ENCODE results near the gene NANOS3. TPM values are rescaled to one million over a fixed set of nuclear protein-coding genes. Genes with fewer than 3 reads are reported as not detected.
A peak's percentile ranks its signal among the peaks of the same experiment; 100 is the strongest.

NANOS3 gene
- total and polyA plus RNA-seq, 9 of the 15 experiments (the other 6 are each of a cell fraction or from before 2014, with no cell fraction given), result not detected

DNA sequence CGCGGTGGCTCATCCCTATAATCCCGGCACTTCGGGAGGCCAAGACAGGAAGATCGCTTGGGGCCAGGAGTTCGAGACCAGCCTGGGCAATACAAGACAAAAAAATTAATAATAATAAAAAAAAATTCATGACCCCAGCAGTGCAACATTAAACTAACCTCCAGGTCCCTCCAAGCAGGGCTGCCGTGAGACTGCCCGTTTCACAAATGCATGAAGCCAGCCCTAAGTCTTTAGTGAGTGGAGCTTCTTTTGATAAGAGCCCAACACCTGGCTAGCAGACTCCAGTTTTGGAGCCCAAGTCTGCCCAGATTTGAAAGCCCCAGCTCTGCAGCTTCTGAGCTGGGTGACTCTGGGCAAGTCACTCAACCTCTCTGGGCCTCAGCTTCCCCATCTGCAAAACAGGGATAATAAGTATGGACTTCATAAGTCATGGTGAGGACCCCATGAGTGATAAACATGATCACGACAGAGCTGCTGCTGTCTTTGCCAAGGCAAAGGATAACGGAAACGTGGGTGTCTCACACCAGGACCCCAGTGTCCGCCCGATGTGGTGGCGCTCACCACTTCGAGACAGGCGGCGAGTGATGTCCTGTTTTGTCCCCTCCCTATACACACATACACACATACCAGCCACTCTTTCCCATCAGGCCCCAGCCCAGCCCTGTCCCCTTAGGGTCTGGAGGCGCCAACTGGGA lies 38.4 kb upstream of the NANOS3 start (continued):
- TF ChIP-seq PRPF4 (IDR thresholded peaks at IDR 0.05; ENCODE audit: insufficient read depth, low read depth, low read length, poor library complexity, severe bottlenecking) (no peak), ZC3H4 (CRISPR knock-in tag; IDR thresholded peaks at IDR 0.05; ENCODE audit: borderline replicate concordance) (0 out of 2 replicates have a peak, but pooled peaks have one; percentile 54), ZSCAN29 (IDR thresholded peaks at IDR 0.05) (no peak), SMARCA4 (IDR thresholded peaks at IDR 0.05) (no peak; the same call in 1 of the 2 replicates), MEF2D (tag; conservative IDR thresholded peaks at IDR 0.05; ENCODE audit: low read depth) (no peak), ZNF586 (CRISPR knock-in tag; conservative IDR thresholded peaks at IDR 0.05) (no peak), SNRNP70 (optimal IDR thresholded peaks at IDR 0.05; ENCODE audit: low read depth, low read length) (no peak), KLF13 (tag; IDR thresholded peaks at IDR 0.05; ENCODE audit: borderline replicate concordance, low read depth) (no peak), CTBP1 (IDR thresholded peaks at IDR 0.05; ENCODE audit: borderline replicate concordance) (peak; percentile 46; the same call in 1 of the 2 replicates), ILF3 (IDR thresholded peaks at IDR 0.05; ENCODE audit: borderline replicate concordance) (no peak), ARNT (IDR thresholded peaks at IDR 0.05) (no peak), HMG20A (CRISPR knock-in tag; conservative IDR thresholded peaks at IDR 0.05) (no peak), ATF1 (CRISPR knock-in tag; IDR thresholded peaks at IDR 0.05) (no peak), ATF1 (tag; IDR thresholded peaks at IDR 0.05) (no peak; the same call in 1 of the 2 replicates), GATA2 (CRISPR knock-in tag; IDR thresholded peaks at IDR 0.05) (no peak), PCBP2 (IDR thresholded peaks at IDR 0.05; ENCODE audit: low read depth, low read length, poor library complexity, severe bottlenecking) (no peak), RAD21 (CRISPR knock-in tag; conservative IDR thresholded peaks at IDR 0.05 in 1 of 2, IDR thresholded peaks at IDR 0.05 in 1 of 2) (no peak), ZNF274 (IDR thresholded peaks at IDR 0.05; ENCODE audit: borderline replicate concordance, low read depth, low read length) (no peak), CEBPG (CRISPR knock-in tag; IDR thresholded peaks at IDR 0.05) (no peak), CEBPG (tag; conservative IDR thresholded peaks at IDR 0.05 in 1 of 2, IDR thresholded peaks at IDR 0.05 in 1 of 2) (no peak), MECOM (CRISPR knock-in tag; IDR thresholded peaks at IDR 0.05) (0 out of 2 replicates have a peak, but pooled peaks have one; percentile 7), CREB1 (IDR thresholded peaks at IDR 0.05) (no peak), CREB1 (CRISPR knock-in tag; IDR thresholded peaks at IDR 0.05) (0 out of 2 replicates have a peak, but pooled peaks have one; percentile 4), TEAD1 (CRISPR knock-in tag; IDR thresholded peaks at IDR 0.05) (peak in 1 of 2 experiments; percentile 66; a peak in 1 of 4 replicates), ZFP1 (CRISPR knock-in tag; IDR thresholded peaks at IDR 0.05) (no peak), RUNX1 (IDR thresholded peaks at IDR 0.05; ENCODE audit: low read depth) (no peak)
- TF ChIP-seq, protein P1, sequence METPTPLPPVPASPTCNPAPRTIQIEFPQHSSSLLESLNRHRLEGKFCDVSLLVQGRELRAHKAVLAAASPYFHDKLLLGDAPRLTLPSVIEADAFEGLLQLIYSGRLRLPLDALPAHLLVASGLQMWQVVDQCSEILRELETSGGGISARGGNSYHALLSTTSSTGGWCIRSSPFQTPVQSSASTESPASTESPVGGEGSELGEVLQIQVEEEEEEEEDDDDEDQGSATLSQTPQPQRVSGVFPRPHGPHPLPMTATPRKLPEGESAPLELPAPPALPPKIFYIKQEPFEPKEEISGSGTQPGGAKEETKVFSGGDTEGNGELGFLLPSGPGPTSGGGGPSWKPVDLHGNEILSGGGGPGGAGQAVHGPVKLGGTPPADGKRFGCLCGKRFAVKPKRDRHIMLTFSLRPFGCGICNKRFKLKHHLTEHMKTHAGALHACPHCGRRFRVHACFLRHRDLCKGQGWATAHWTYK (CRISPR knock-in tag; IDR thresholded peaks at IDR 0.05), result no peak
- TF ChIP-seq, protein P2, sequence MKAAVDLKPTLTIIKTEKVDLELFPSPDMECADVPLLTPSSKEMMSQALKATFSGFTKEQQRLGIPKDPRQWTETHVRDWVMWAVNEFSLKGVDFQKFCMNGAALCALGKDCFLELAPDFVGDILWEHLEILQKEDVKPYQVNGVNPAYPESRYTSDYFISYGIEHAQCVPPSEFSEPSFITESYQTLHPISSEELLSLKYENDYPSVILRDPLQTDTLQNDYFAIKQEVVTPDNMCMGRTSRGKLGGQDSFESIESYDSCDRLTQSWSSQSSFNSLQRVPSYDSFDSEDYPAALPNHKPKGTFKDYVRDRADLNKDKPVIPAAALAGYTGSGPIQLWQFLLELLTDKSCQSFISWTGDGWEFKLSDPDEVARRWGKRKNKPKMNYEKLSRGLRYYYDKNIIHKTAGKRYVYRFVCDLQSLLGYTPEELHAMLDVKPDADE (conservative IDR thresholded peaks at IDR 0.05; ENCODE audit: control insufficient read depth, low read depth, low read length), result no peak
- TF ChIP-seq, protein P3, sequence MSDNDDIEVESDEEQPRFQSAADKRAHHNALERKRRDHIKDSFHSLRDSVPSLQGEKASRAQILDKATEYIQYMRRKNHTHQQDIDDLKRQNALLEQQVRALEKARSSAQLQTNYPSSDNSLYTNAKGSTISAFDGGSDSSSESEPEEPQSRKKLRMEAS (CRISPR knock-in tag; IDR thresholded peaks at IDR 0.05), result peak; percentile 44; the same call in 1 of the 2 replicates
